OCI-LY1 (cell line): Measurements from ENCODE around the gene DYNC2H1.

Experiments used
- H2AFZ ChIP-seq: fragments of 200-600 bp; sonication (generic), shearing (Covaris generic); 2 replicates; pipeline ENCODE4 v1.6.0; 2014; ENCODE audit warnings: antibody characterized with exemption, mild to moderate bottlenecking, low read length
- H3F3A ChIP-seq: fragments of 200-600 bp; sonication (generic), shearing (Covaris generic); 2 replicates; pipeline ENCODE4 v1.6.0; 2014; ENCODE audit warnings: mild to moderate bottlenecking, antibody characterized with exemption, low read length, moderate library complexity; ENCODE audit not compliant: insufficient read depth
- H3K27ac ChIP-seq: fragments of 200-600 bp; sonication (generic); 2 replicates; pipeline ENCODE4 v1.5.1; 2014; ENCODE audit warnings: low read length, mixed run types, mild to moderate bottlenecking, low read depth; ENCODE audit not compliant: poor library complexity, severe bottlenecking
- H3K27me3 ChIP-seq: fragments of 200-600 bp; sonication (generic); 2 replicates; pipeline ENCODE4 v1.6.0; 2014; ENCODE audit warnings: antibody characterized with exemption, mild to moderate bottlenecking, low read length, moderate library complexity; ENCODE audit not compliant: insufficient read depth
- H3K36me3 ChIP-seq: fragments of 200-600 bp; sonication (generic); 2 replicates; pipeline ENCODE4 v1.6.1; 2014; ENCODE audit warnings: mild to moderate bottlenecking, antibody characterized with exemption, low read length, moderate library complexity, mixed read lengths; ENCODE audit not compliant: insufficient read depth
- H3K4me1 ChIP-seq: fragments of 200-600 bp; sonication (generic); 2 replicates; pipeline ENCODE4 v1.5.1; 2014; ENCODE audit warnings: mild to moderate bottlenecking, low read length, moderate library complexity; ENCODE audit not compliant: insufficient read depth, severe bottlenecking
- H3K4me2 ChIP-seq: fragments of 200-600 bp; sonication (generic), shearing (Covaris generic); 2 replicates; pipeline ENCODE4 v1.6.1; 2014; ENCODE audit warnings: low read length
- H3K4me3 ChIP-seq: fragments of 200-600 bp; sonication (generic); 2 replicates; pipeline ENCODE4 v1.5.1; 2014; ENCODE audit warnings: low read length, low read depth, mild to moderate bottlenecking, mixed read lengths; ENCODE audit not compliant: poor library complexity, severe bottlenecking
- H3K79me2 ChIP-seq: fragments of 200-600 bp; shearing (Covaris generic); 2 replicates; pipeline ENCODE4 v1.6.1; 2016; ENCODE audit warnings: mixed run types, low read length, mixed read lengths; ENCODE audit not compliant: insufficient read depth
- H3K9ac ChIP-seq: fragments of 200-600 bp; sonication (generic), shearing (Covaris generic); 2 replicates; pipeline ENCODE4 v1.6.1; 2014; ENCODE audit warnings: mild to moderate bottlenecking, low read length, mixed read lengths
- H3K9me2 ChIP-seq: fragments of 200-600 bp; sonication (generic), shearing (Covaris generic); 2 replicates; pipeline ENCODE4 v1.6.1; 2014; ENCODE audit warnings: low read depth, mild to moderate bottlenecking, low read length, mixed read lengths
- H3K9me3 ChIP-seq: fragments of 200-600 bp; shearing (Covaris generic); 2 replicates; pipeline ENCODE4 v1.6.1; 2014; ENCODE audit warnings: low read length, mixed read lengths
- H4K20me1 ChIP-seq: fragments of 200-600 bp; sonication (generic), shearing (Covaris generic); 2 replicates; pipeline ENCODE4 v1.6.0; 2016; ENCODE audit warnings: mild to moderate bottlenecking, low read length; ENCODE audit not compliant: insufficient read depth
- CTCF ChIP-seq: fragments of 200-600 bp; sonication (generic), shearing (Covaris generic); IDR thresholded peaks from 2 replicates; pipeline ENCODE4 v1.5.1; 2017; ENCODE audit warnings: mild to moderate bottlenecking, antibody characterized with exemption, low read length, moderate library complexity, mixed read lengths
- EZH2 ChIP-seq: fragments of 200-600 bp; sonication (generic), shearing (Covaris generic); IDR thresholded peaks from 2 replicates; pipeline ENCODE4 v1.8.0; 2017; ENCODE audit warnings: borderline replicate concordance, mixed run types, mild to moderate bottlenecking, antibody characterized with exemption, low read length, moderate library complexity, mixed read lengths

The DYNC2H1 gene

DNA sequence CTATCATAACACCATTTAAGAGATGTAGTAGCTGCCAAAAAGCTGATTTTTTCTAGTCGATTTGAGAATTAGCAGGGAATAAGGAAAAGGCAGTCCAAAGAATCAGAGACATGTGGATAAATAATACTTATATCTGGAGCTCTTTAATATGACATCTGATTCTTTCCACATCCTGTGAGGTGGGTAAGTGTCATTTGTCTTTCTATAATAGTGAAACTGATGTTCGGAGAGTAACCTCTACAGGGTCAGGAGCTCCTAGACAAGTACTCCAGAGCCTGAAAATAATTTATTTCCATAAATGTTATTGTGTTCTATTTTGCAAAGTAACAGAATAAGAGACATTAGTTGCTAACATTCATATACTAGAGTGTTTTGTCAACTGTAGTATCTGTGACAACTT, 367.6 kb downstream of the DYNC2H1 start:
- Histone ChIP-seq H3K9me3 (no peaks in the 10 kb centered on the region), H3K79me2 (no peaks in the 10 kb centered on the region), H3K9ac (no peak overlapping the region), H3K4me2 (no peak overlapping the region), H4K20me1 (no peaks in the 10 kb centered on the region), H3K4me3 (no peak overlapping the region), H3K27me3 (no peaks in the 10 kb centered on the region), H3K36me3 (no peaks in the 10 kb centered on the region), H3K9me2 (no peaks in the 10 kb centered on the region), H2AFZ (no peak overlapping the region), H3K4me1 (no peaks in the 10 kb centered on the region), H3K27ac (no peak overlapping the region), H3F3A (no peaks in the 10 kb centered on the region)
- TF ChIP-seq CTCF (no peak), EZH2 (no peak)

GRCh38 chr11:103480421-103480820, 371.2 kb downstream of the DYNC2H1 start:
- no peaks in the 10 kb centered on the region for H3K79me2 ChIP-seq
- no peaks in the 10 kb centered on the region for H3K9me2 ChIP-seq
- no peak overlapping the region for H3K9ac ChIP-seq
- no peak overlapping the region for H3K27ac ChIP-seq
- no peaks in the 10 kb centered on the region for H3K4me1 ChIP-seq
- no peaks in the 10 kb centered on the region for H3F3A ChIP-seq
- H3K9me3 ChIP-seq = no peaks in the 10 kb centered on the region
- H2AFZ ChIP-seq = no peak overlapping the region
- H3K4me2 ChIP-seq = no peak overlapping the region
- no peaks in the 10 kb centered on the region for H3K36me3 ChIP-seq
- no peak overlapping the region for H3K4me3 ChIP-seq
- TF ChIP-seq CTCF (no peak), EZH2 (no peak)
- H3K27me3 ChIP-seq = no peaks in the 10 kb centered on the region
- no peaks in the 10 kb centered on the region for H4K20me1 ChIP-seq

- Histone ChIP-seq H3K9me3 (no peaks in the 10 kb centered on the region), H2AFZ (no peak overlapping the region), H3K9me2 (no peaks in the 10 kb centered on the region), H3K27me3 (no peaks in the 10 kb centered on the region), H3K4me2 (no peak overlapping the region), H4K20me1 (no peaks in the 10 kb centered on the region), H3F3A (no peaks in the 10 kb centered on the region), H3K9ac (no peak overlapping the region), H3K36me3 (no peaks in the 10 kb centered on the region), H3K4me3 (no peak overlapping the region), H3K4me1 (no peaks in the 10 kb centered on the region), H3K79me2 (no peaks in the 10 kb centered on the region), H3K27ac (no peak overlapping the region)
- TF ChIP-seq EZH2 = no peak
- no peak for TF ChIP-seq CTCF
Observed at GRCh38 chr11:103483996-103484395, 374.8 kb downstream of the DYNC2H1 start.
